CD8-positive, alpha-beta memory T cell (primary cell): Measurements from ENCODE around the gene NF1. TPM values are rescaled to one million over a fixed set of nuclear protein-coding genes. Genes with fewer than 3 reads are reported as not detected.

Experiments
- CTCF ChIA-PET: fragments of 350-600 bp; sonication (Branson Sonifier 250); formaldehyde crosslinking; loops from one replicate; lab custom pipeline; 2021; ENCODE audit warnings: antibody characterized with exemption; lab: Charles Lee
- POLR2A ChIA-PET: fragments of 350-600 bp; sonication (Branson Sonifier 250); formaldehyde crosslinking; loops from one replicate; lab custom pipeline; 2021; ENCODE audit warnings: antibody characterized with exemption; lab: Charles Lee
- DNase-seq, 5 donors: peaks; one replicate each; pipeline versions ENCODE4 v3.0.0 to v3.0.0-alpha.2; 2020 to 2022; ENCODE audit warnings: mixed read lengths in 1 of 5
- H3K27ac ChIP-seq: one replicate; pipeline ENCODE4 v1.7.0; 2013; ENCODE audit warnings: low read depth, mild to moderate bottlenecking, low read length, moderate library complexity
- H3K27me3 ChIP-seq: 2 replicates; pipeline ENCODE4 v1.7.0; 2013; ENCODE audit warnings: low read length, mild to moderate bottlenecking; ENCODE audit not compliant: insufficient read depth, poor library complexity, severe bottlenecking
- H3K36me3 ChIP-seq: 2 replicates; pipeline ENCODE4 v1.7.0; 2013; ENCODE audit warnings: mild to moderate bottlenecking, low read length, moderate library complexity; ENCODE audit not compliant: insufficient read depth
- H3K4me1 ChIP-seq: 2 replicates; pipeline ENCODE4 v1.7.0; 2013; ENCODE audit warnings: mild to moderate bottlenecking, low read length, moderate library complexity; ENCODE audit not compliant: insufficient read depth
- H3K4me3 ChIP-seq: 2 replicates; pipeline ENCODE4 v1.7.0; 2013; ENCODE audit warnings: mild to moderate bottlenecking, low read length
- H3K9me3 ChIP-seq: 2 replicates; pipeline ENCODE4 v1.7.0; 2013; ENCODE audit warnings: mild to moderate bottlenecking, low read length
- H3K27ac Mint-ChIP-seq, 8 donors: one replicate each; pipeline ENCODE4 v1.8.0; 2020 to 2021; ENCODE audit warnings: mixed read lengths in 8 of 8, mild to moderate bottlenecking in 6 of 8, inconsistent platforms in 3 of 8, moderate library complexity in 3 of 8
- H3K27me3 Mint-ChIP-seq, 2 donors: one replicate each; pipeline ENCODE4 v1.8.0; 2020 to 2021; ENCODE audit warnings: mixed read lengths in 2 of 2, mild to moderate bottlenecking in 1 of 2, moderate library complexity in 1 of 2
- H3K36me3 Mint-ChIP-seq, 3 donors: one replicate each; pipeline ENCODE4 v1.8.0; 2020 to 2021; ENCODE audit warnings: mixed read lengths in 3 of 3, inconsistent platforms in 1 of 3, mild to moderate bottlenecking in 1 of 3
- H3K4me1 Mint-ChIP-seq, 3 donors: one replicate each; pipeline ENCODE4 v1.8.0; 2020 to 2021; ENCODE audit warnings: mixed read lengths in 3 of 3, inconsistent platforms in 1 of 3, mild to moderate bottlenecking in 1 of 3
- H3K4me3 Mint-ChIP-seq, 7 donors: one replicate each; pipeline ENCODE4 v1.8.0; 2020 to 2021; ENCODE audit warnings: mixed read lengths in 7 of 7, mild to moderate bottlenecking in 6 of 7, moderate library complexity in 4 of 7, inconsistent platforms in 2 of 7
- H3K9me3 Mint-ChIP-seq, 5 donors: one replicate each; pipeline ENCODE4 v1.8.0; 2020 to 2022; ENCODE audit warnings: mixed read lengths in 5 of 5, mild to moderate bottlenecking in 3 of 5, moderate library complexity in 2 of 5, inconsistent platforms in 1 of 5
- polyA plus RNA-seq: library from polyadenylated mRNA; unstranded; fragments of 300-500 nt; fragmentation: Illumina TruSeq; gene quantifications from one replicate; pipeline ENCODE4 v1.2.3, GENCODE V29; 2021
- total RNA-seq, 2 experiments: library from RNA; stranded (reverse); gene quantifications; one replicate each; pipeline ENCODE4 v1.2.3, GENCODE V29; 2021

NF1 gene
- total and polyA plus RNA-seq, 3 experiments from 2014 or later, result 5.8 to 22.8 (median 22.8) TPM

GRCh38 chr17:31216031-31216751, 121.4 kb downstream of the NF1 start:
- Histone ChIP-seq H3K36me3 (no peaks in the 10 kb centered on the region), H3K9me3 (no peaks in the 10 kb centered on the region), H3K27ac (no peak overlapping the region), H3K4me3 (no peak overlapping the region), H3K27me3 (no peaks in the 10 kb centered on the region), H3K4me1 (no peaks in the 10 kb centered on the region)
- no peaks in the 10 kb centered on the region for H3K9me3 Mint-ChIP-seq
- peaks cover 0 to 16% (median 2%) of the 10 kb centered on the region in 3 donors for H3K36me3 Mint-ChIP-seq
- H3K4me3 Mint-ChIP-seq, result no peak overlapping the region
- ChIA-PET POLR2A (no interaction called here), CTCF (interaction anchor here (0.9 to 1.5 kb wide), 9 partner anchors 8 to 207 kb away, joined by 3 to 6 read pairs (median 3); no protein-coding TSS in a partner anchor)
- peak in 2 of 5 donors; percentile 0 to 29 for DNase-seq
- H3K27ac Mint-ChIP-seq, result no peak overlapping the region
- no peaks in the 10 kb centered on the region for H3K27me3 Mint-ChIP-seq
- H3K4me1 Mint-ChIP-seq, result no peaks in the 10 kb centered on the region

- Histone ChIP-seq H3K9me3 (no peaks in the 10 kb centered on the region), H3K4me3 (no peak overlapping the region), H3K27me3 (no peaks in the 10 kb centered on the region), H3K27ac (no peak overlapping the region), H3K4me1 (no peaks in the 10 kb centered on the region), H3K36me3 (no peaks in the 10 kb centered on the region)
- DNase-seq, result no peak
- Mint-ChIP-seq H3K4me1 (peaks cover 0 to 4% (median 4%) of the 10 kb centered on the region in 3 donors), H3K9me3 (no peaks in the 10 kb centered on the region), H3K27ac (peak overlapping the region in 1 of 8 donors; percentile 26), H3K27me3 (no peaks in the 10 kb centered on the region), H3K4me3 (no peak overlapping the region), H3K36me3 (peaks cover 0 to 24% (median 4%) of the 10 kb centered on the region in 3 donors)
- ChIA-PET POLR2A (no interaction called here), CTCF (no interaction called here)
Observed at GRCh38 chr17:31224366-31224765, 129.6 kb downstream of the NF1 start.

GRCh38 chr17:31225831-31226230, 131.1 kb downstream of the NF1 start:
- no peak overlapping the region for H3K27ac Mint-ChIP-seq
- no peaks in the 10 kb centered on the region for H3K36me3 ChIP-seq
- H3K27ac ChIP-seq, result no peak overlapping the region
- H3K9me3 ChIP-seq, result no peaks in the 10 kb centered on the region
- H3K4me1 Mint-ChIP-seq, result peaks cover 0 to 4% (median 4%) of the 10 kb centered on the region in 3 donors
- POLR2A ChIA-PET, result no interaction called here
- H3K36me3 Mint-ChIP-seq, result peaks cover 3 to 30% (median 10%) of the 10 kb centered on the region in 3 donors
- H3K27me3 ChIP-seq, result no peaks in the 10 kb centered on the region
- H3K4me1 ChIP-seq, result no peaks in the 10 kb centered on the region
- DNase-seq, result no peak
- no peak overlapping the region for H3K4me3 ChIP-seq
- no peak overlapping the region for H3K4me3 Mint-ChIP-seq
- CTCF ChIA-PET, result no interaction called here
- H3K9me3 Mint-ChIP-seq, result no peaks in the 10 kb centered on the region
- H3K27me3 Mint-ChIP-seq, result no peaks in the 10 kb centered on the region

GRCh38 chr17:31226373-31226772, 131.6 kb downstream of the NF1 start:
- Mint-ChIP-seq H3K4me1 (peaks cover 0 to 4% (median 4%) of the 10 kb centered on the region in 3 donors), H3K36me3 (peaks cover 3 to 32% (median 13%) of the 10 kb centered on the region in 3 donors), H3K4me3 (peak overlapping the region in 1 of 7 donors; percentile 6), H3K27me3 (no peaks in the 10 kb centered on the region), H3K9me3 (no peaks in the 10 kb centered on the region), H3K27ac (peak overlapping the region in 1 of 8 donors; percentile 71)
- Histone ChIP-seq H3K4me1 (no peaks in the 10 kb centered on the region), H3K27ac (no peak overlapping the region), H3K27me3 (no peaks in the 10 kb centered on the region), H3K4me3 (no peak overlapping the region), H3K36me3 (no peaks in the 10 kb centered on the region), H3K9me3 (no peaks in the 10 kb centered on the region)
- POLR2A ChIA-PET, result no interaction called here
- CTCF ChIA-PET, result interaction anchor here (1.9 kb wide), 1 partner anchor 9 kb away, joined by 6 read pairs; no protein-coding TSS in a partner anchor
- peak in 1 of 5 donors; percentile 0 for DNase-seq

DNA sequence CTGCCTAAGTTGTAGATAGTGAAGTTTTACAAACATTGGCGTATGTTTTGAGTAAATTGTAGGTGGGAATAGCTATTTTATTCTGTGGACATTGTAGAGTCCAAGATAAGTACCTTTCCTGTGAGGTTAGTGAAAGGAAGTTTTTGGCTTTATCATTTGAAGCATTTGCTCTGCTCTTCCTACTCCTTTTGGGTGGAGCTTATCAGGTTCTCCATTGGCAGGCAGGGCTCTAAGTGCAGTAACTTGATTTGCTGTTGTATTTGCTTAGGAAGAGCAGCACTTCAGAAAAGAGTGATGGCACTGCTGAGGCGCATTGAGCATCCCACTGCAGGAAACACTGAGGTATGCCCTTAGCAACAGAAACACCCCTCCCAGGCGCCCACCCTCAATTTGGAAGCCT, 132.2 kb downstream of the NF1 start:
- Histone ChIP-seq H3K27me3 (no peaks in the 10 kb centered on the region), H3K36me3 (no peaks in the 10 kb centered on the region), H3K9me3 (no peaks in the 10 kb centered on the region), H3K4me3 (no peak overlapping the region), H3K27ac (no peak overlapping the region), H3K4me1 (no peaks in the 10 kb centered on the region)
- ChIA-PET CTCF (interaction anchor here (1.0 to 1.9 kb wide), 2 partner anchors 10 to 11 kb away, joined by 3 to 6 read pairs; no protein-coding TSS in a partner anchor), POLR2A (no interaction called here)
- H3K4me3 Mint-ChIP-seq, result no peak overlapping the region
- peaks cover 0 to 4% (median 4%) of the 10 kb centered on the region in 3 donors for H3K4me1 Mint-ChIP-seq
- DNase-seq, result no peak
- no peaks in the 10 kb centered on the region for H3K9me3 Mint-ChIP-seq
- no peaks in the 10 kb centered on the region for H3K27me3 Mint-ChIP-seq
- H3K36me3 Mint-ChIP-seq, result peaks cover 3 to 36% (median 13%) of the 10 kb centered on the region in 3 donors
- no peak overlapping the region for H3K27ac Mint-ChIP-seq

GRCh38 chr17:31231852-31232251, 137.1 kb downstream of the NF1 start:
- Histone ChIP-seq H3K4me3 (no peak overlapping the region), H3K27me3 (no peaks in the 10 kb centered on the region), H3K4me1 (no peaks in the 10 kb centered on the region), H3K27ac (no peak overlapping the region), H3K9me3 (no peaks in the 10 kb centered on the region), H3K36me3 (no peaks in the 10 kb centered on the region)
- H3K27ac Mint-ChIP-seq, result no peak overlapping the region
- no peak for DNase-seq
- H3K4me1 Mint-ChIP-seq, result no peaks in the 10 kb centered on the region
- no peak overlapping the region for H3K4me3 Mint-ChIP-seq
- H3K9me3 Mint-ChIP-seq, result no peaks in the 10 kb centered on the region
- CTCF ChIA-PET, result no interaction called here
- no peaks in the 10 kb centered on the region for H3K27me3 Mint-ChIP-seq
- peaks cover 8 to 61% (median 24%) of the 10 kb centered on the region in 3 donors for H3K36me3 Mint-ChIP-seq
- POLR2A ChIA-PET, result no interaction called here

DNA sequence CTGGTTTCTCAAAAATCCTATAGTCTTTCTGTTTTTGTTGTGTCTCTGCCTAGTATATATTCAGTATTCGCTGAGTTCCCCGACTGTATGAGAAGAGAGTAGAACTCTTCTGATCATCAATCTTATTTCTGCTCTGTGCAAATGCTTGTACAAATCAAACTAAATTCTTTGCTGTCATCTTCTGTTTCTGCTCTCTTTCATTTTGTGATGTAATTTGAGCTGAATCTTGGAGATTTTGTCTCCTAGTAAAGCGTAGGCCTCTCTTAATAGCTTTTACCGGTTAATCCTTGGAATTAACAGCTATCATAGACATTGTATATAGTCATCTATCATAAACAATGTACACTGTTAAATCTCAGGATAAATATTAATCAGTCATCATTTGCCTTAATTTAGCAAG, 140.3 kb downstream of the NF1 start:
- H3K36me3 Mint-ChIP-seq, result peaks cover 5 to 48% (median 23%) of the 10 kb centered on the region in 3 donors
- H3K9me3 Mint-ChIP-seq, result no peaks in the 10 kb centered on the region
- no peaks in the 10 kb centered on the region for H3K27me3 ChIP-seq
- no peaks in the 10 kb centered on the region for H3K9me3 ChIP-seq
- H3K27ac Mint-ChIP-seq, result no peak overlapping the region
- H3K4me1 ChIP-seq, result no peaks in the 10 kb centered on the region
- H3K4me1 Mint-ChIP-seq, result no peaks in the 10 kb centered on the region
- H3K4me3 Mint-ChIP-seq, result no peak overlapping the region
- H3K27ac ChIP-seq, result no peak overlapping the region
- DNase-seq, result no peak
- CTCF ChIA-PET, result no interaction called here
- H3K27me3 Mint-ChIP-seq, result no peaks in the 10 kb centered on the region
- no peak overlapping the region for H3K4me3 ChIP-seq
- POLR2A ChIA-PET, result interaction anchor here (0.6 kb wide), 1 partner anchor 9 kb away, joined by 3 read pairs; no protein-coding TSS in a partner anchor
- no peaks in the 10 kb centered on the region for H3K36me3 ChIP-seq

DNA sequence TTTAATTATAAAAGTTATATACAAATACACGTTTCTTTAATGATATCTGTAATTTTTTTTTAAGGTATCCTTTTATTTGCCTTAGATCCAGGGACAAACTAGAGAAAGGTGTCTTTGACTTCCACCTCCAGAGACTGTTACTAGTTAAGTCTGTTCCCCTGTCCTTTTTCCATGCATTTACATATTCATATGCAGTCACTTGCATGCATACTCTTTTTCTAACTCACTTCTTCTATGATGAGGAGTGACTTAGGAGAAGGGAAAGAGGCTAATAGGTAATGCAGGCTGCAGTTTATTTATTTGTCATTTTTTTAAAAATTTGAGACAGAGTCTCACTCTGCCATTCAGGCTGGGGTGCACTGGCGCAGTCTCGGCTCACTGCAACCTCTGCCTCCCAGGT, 141.4 kb downstream of the NF1 start:
- H3K27ac ChIP-seq, result no peak overlapping the region
- H3K36me3 ChIP-seq, result no peaks in the 10 kb centered on the region
- ChIA-PET CTCF (no interaction called here), POLR2A (no interaction called here)
- DNase-seq, result no peak
- no peak overlapping the region for H3K4me3 ChIP-seq
- no peaks in the 10 kb centered on the region for H3K4me1 ChIP-seq
- no peak overlapping the region for H3K27ac Mint-ChIP-seq
- H3K9me3 Mint-ChIP-seq, result no peaks in the 10 kb centered on the region
- H3K4me3 Mint-ChIP-seq, result no peak overlapping the region
- peaks cover 1% of the 10 kb centered on the region in 3 donors for H3K4me1 Mint-ChIP-seq
- H3K27me3 Mint-ChIP-seq, result no peaks in the 10 kb centered on the region
- no peaks in the 10 kb centered on the region for H3K27me3 ChIP-seq
- peaks cover 6 to 47% (median 16%) of the 10 kb centered on the region in 3 donors for H3K36me3 Mint-ChIP-seq
- H3K9me3 ChIP-seq, result no peaks in the 10 kb centered on the region
